Gastrocnemius medialis (tissue), 4 donors: ENCODE measurements around the gene B3GAT1. TPM values are rescaled to one million over a fixed set of nuclear protein-coding genes. Genes with fewer than 3 reads are reported as not detected.

Experiments
- ATAC-seq, 2 donors: fragments of 150-250 bp; one replicate each; pipeline ENCODE4 v1.9.1; 2016
- DNase-seq, 2 donors: peaks; one replicate each; pipeline ENCODE4 v3.0.0-alpha.2; 2019
- H3K27ac ChIP-seq, 4 donors: fragments of 200-600 bp; sonication (generic); 1 replicate in 1 of 4; 2 replicates in 3 of 4; pipeline ENCODE4 v1.5.1; 2016 to 2018; ENCODE audit warnings: mild to moderate bottlenecking in 2 of 4, moderate library complexity in 1 of 4
- H3K27me3 ChIP-seq, 3 donors: fragments of 200-600 bp; sonication (generic) in 2 of 3; 1 replicate in 1 of 3; 2 replicates in 2 of 3; pipeline versions ENCODE4 v1.5.1 to v1.6.0; 2016 to 2019; ENCODE audit warnings: mild to moderate bottlenecking in 1 of 3, moderate library complexity in 1 of 3
- H3K36me3 ChIP-seq, 2 donors: fragments of 200-600 bp; sonication (generic) in 1 of 2; one replicate each; pipeline ENCODE4 v1.5.1; 2017 to 2018
- H3K4me1 ChIP-seq, 2 donors: fragments of 200-600 bp; sonication (generic) in 1 of 2; one replicate each; pipeline ENCODE4 v1.5.1; 2016 to 2017; ENCODE audit warnings: mild to moderate bottlenecking in 2 of 2
- H3K4me3 ChIP-seq, 4 donors: fragments of 200-600 bp; sonication (generic) in 3 of 4; 1 replicate in 1 of 4; 2 replicates in 3 of 4; pipeline ENCODE4 v1.5.1; 2016 to 2019; ENCODE audit warnings: mild to moderate bottlenecking in 2 of 4
- H3K9me3 ChIP-seq, 3 donors: fragments of 200-600 bp; sonication (generic) in 2 of 3; 1 replicate in 1 of 3; 2 replicates in 2 of 3; pipeline ENCODE4 v1.5.1; 2016 to 2019
- POLR2A ChIP-seq, 2 donors: fragments of 450-650 bp; IDR thresholded peaks; one replicate each; pipeline ENCODE4 v1.6.1; 2017; ENCODE audit warnings: antibody characterized with exemption in 2 of 2, mild to moderate bottlenecking in 2 of 2, moderate library complexity in 2 of 2
- in situ Hi-C, 4 donors: fragments of 200-750 bp; cut with MboI; loops; one replicate each; pipeline versions ENCODE4 v1.15.0 to v1.8.0; 2017; ENCODE audit warnings: low sequenced_read_pairs in 4 of 4
- intact Hi-C: fragments of 100-400 bp; cut with DNase I; formaldehyde crosslinking; loops from one replicate; pipeline ENCODE4 v1.15.1; 2023; ENCODE audit warnings: low total_unique reads
- total RNA-seq, 4 donors: library from RNA; depleted of rRNA; stranded (reverse); fragments of >200 nt; gene quantifications; one replicate each; pipeline versions ENCODE4 v1.1.0 to v1.2.3, GENCODE V29; 2016
- TF ChIP-seq, protein P1 (sequence below), 5 experiments: fragments of 450-650 bp in 3 of 5; fragments of 200-600 bp in 2 of 5; sonication (generic) in 2 of 5; IDR thresholded peaks in 4 of 5; conservative IDR thresholded peaks in 1 of 5; 1 replicate in 4 of 5; 2 replicates in 1 of 5; pipeline ENCODE4 v1.5.1; 2016 to 2019; ENCODE audit warnings: antibody characterized with exemption in 5 of 5, mild to moderate bottlenecking in 3 of 5, moderate library complexity in 3 of 5

B3GAT1 gene
- total RNA-seq, 4 donors from 2014 or later: 0.10 TPM; not detected in 3

DNA sequence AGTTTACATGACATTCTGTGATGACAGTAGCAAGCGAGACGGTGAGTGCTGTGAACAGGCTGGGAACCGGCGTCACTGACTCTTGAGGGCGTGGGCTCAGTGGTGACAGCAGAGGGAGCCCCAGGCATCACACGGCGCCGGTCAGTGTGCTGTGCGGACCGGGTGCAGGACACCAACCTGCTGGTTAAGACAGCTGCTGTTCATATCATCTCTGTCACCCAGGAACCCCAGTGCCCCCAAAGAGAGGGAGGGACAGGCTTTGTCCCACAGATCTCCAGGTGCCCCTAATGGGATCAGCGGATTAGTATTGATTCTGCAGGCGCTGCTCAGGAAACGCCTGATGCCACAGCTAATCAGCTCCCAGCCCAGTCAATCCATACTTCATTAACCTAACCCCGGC is 18.4 kb downstream of the B3GAT1 start:
- ATAC-seq: no peak
- intact Hi-C loops: no loop called here

DNA sequence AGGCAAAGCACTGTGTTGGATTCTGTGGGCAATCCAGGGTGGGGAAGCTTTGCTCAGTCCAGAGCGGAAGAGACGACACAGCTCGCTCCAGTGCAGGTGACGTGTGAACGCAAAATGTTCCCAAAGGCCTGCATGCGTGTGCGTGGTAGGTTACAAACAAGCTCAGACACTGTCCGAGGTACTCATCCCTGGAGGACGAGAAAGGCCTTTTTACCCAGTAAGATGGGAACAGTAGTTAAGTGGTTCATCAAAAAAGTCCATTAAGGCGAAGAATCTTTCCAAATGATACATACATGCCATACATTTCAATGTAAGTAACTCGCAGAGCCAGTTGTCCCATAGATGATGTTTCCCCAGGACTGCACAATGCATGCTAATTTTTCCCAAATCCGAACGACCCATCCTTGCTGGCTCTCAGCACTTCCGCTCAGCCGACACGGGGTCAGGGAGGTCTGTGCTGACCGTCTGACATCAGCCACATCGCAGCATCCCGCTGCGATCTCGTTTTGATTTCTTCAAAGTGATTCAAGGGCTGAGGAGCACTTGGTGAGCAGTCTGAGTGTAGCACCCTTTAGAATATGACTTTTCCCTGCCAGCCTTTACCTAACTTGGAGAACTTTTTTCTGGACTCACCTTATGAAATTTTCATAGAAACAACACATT is 19.0 kb downstream of the B3GAT1 start:
- no peaks in the 10 kb centered on the region for H3K36me3 ChIP-seq
- in situ Hi-C loops (no loop called here), intact Hi-C loops (no loop called here)
- no peak for ATAC-seq
- TF ChIP-seq POLR2A (IDR thresholded peaks at IDR 0.05): no peak
- TF ChIP-seq, protein P1, sequence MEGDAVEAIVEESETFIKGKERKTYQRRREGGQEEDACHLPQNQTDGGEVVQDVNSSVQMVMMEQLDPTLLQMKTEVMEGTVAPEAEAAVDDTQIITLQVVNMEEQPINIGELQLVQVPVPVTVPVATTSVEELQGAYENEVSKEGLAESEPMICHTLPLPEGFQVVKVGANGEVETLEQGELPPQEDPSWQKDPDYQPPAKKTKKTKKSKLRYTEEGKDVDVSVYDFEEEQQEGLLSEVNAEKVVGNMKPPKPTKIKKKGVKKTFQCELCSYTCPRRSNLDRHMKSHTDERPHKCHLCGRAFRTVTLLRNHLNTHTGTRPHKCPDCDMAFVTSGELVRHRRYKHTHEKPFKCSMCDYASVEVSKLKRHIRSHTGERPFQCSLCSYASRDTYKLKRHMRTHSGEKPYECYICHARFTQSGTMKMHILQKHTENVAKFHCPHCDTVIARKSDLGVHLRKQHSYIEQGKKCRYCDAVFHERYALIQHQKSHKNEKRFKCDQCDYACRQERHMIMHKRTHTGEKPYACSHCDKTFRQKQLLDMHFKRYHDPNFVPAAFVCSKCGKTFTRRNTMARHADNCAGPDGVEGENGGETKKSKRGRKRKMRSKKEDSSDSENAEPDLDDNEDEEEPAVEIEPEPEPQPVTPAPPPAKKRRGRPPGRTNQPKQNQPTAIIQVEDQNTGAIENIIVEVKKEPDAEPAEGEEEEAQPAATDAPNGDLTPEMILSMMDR (IDR thresholded peaks at IDR 0.05 in 4 of 5, conservative IDR thresholded peaks at IDR 0.05 in 1 of 5): no peak
- DNase-seq: no peak
- H3K4me3 ChIP-seq: no peak overlapping the region
- H3K27me3 ChIP-seq: peaks cover 0 to 8% (median 6%) of the 10 kb centered on the region in 3 donors
- H3K27ac ChIP-seq: no peak overlapping the region
- H3K9me3 ChIP-seq: no peaks in the 10 kb centered on the region
- no peaks in the 10 kb centered on the region for H3K4me1 ChIP-seq

More for the DNA sequence above, 18.4 kb downstream of the B3GAT1 start:
- in situ Hi-C loops: no loop called here
- no peak for TF ChIP-seq POLR2A (IDR thresholded peaks at IDR 0.05)
- TF ChIP-seq, protein P1 (IDR thresholded peaks at IDR 0.05 in 4 of 5, conservative IDR thresholded peaks at IDR 0.05 in 1 of 5): no peak
- Histone ChIP-seq H3K4me3 (no peak overlapping the region), H3K27ac (no peak overlapping the region), H3K36me3 (no peaks in the 10 kb centered on the region), H3K4me1 (no peaks in the 10 kb centered on the region), H3K27me3 (peaks cover 0 to 8% (median 6%) of the 10 kb centered on the region in 3 donors), H3K9me3 (no peaks in the 10 kb centered on the region)
- DNase-seq: no peak

DNA sequence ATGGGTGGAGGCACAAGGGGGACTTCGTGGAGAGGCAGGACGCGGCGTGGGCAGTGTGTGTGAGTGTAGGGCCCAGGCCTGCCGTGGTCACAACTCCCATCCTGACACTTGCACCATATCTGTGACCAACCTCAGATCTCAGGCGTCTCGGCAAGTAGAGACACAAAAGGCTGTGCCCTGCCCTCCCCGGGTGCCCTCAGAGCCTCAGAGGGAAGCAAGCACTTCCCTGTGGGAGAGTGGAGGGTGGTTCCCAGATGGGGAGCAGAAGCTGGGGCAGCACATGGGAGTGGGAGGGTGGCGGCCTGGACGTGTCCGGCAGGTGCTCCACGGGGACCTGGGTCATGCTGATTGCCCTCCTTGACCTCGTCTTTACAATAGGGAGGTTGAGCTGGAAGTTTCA is 20.4 kb downstream of the B3GAT1 start:
- in situ Hi-C loops (no loop called here), intact Hi-C loops (no loop called here)
- no peak for ATAC-seq
- no peaks in the 10 kb centered on the region for H3K4me1 ChIP-seq
- TF ChIP-seq, protein P1 (IDR thresholded peaks at IDR 0.05 in 4 of 5, conservative IDR thresholded peaks at IDR 0.05 in 1 of 5): no peak
- no peak for TF ChIP-seq POLR2A (IDR thresholded peaks at IDR 0.05)
- H3K27me3 ChIP-seq: peaks cover 0 to 8% (median 6%) of the 10 kb centered on the region in 3 donors
- H3K27ac ChIP-seq: no peak overlapping the region
- no peak overlapping the region for H3K4me3 ChIP-seq
- H3K9me3 ChIP-seq: no peaks in the 10 kb centered on the region
- DNase-seq: no peak
- no peaks in the 10 kb centered on the region for H3K36me3 ChIP-seq

DNA sequence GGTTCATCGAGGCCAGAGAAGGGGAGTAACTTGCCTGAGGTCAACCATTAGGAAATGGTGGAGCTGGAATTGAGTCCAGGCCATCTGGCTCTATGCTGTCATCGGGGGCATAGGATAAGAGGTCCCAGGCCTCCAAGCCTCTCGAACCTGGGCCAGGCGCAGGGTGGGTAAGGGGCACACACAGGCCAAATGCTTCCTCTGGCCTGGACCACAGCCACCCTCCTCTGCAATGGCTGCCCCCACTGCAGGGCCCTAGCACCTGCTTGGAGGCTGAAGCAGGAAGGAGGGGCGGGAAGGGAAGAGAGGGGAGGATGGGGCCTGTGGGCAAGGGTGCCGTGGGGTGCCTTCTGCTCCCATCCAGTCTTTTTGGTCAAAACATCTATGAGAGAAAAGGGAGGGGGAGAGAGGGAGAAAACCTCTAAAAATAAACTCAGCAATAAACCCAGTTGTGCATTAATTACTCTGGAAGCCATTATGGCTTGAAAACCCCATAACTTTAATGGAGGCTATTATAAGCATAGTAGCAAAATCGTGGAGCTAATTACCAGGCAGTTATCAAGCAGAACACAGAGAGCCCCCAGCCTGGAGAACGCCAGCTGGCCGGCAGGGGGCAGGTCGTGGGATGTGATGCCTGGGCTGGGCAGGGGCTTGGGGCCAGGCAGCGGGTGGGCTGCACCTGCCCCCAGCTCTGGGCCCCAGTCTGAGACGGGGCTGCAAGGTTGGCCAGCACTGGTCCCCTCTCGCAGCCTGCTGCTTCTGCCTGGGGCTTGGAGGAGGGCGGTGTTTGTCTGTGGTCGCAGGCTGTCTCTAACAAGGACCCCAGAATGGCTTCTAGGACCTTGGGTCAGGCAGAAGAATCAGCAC is 21.1 kb downstream of the B3GAT1 start:
- no peaks in the 10 kb centered on the region for H3K9me3 ChIP-seq
- no peak overlapping the region for H3K4me3 ChIP-seq
- intact Hi-C loops: no loop called here
- in situ Hi-C loops: no loop called here
- ATAC-seq (no peak), DNase-seq (no peak)
- peaks cover 0 to 8% (median 6%) of the 10 kb centered on the region in 3 donors for H3K27me3 ChIP-seq
- TF ChIP-seq, protein P1 (IDR thresholded peaks at IDR 0.05 in 4 of 5, conservative IDR thresholded peaks at IDR 0.05 in 1 of 5): no peak
- TF ChIP-seq POLR2A (IDR thresholded peaks at IDR 0.05): no peak
- H3K36me3 ChIP-seq: no peaks in the 10 kb centered on the region
- no peak overlapping the region for H3K27ac ChIP-seq
- H3K4me1 ChIP-seq: peaks cover 3% of the 10 kb centered on the region in 2 donors
